K562 (cell line): Measurements from ENCODE around the gene CCDC32. TPM values are rescaled to one million over a fixed set of nuclear protein-coding genes. Genes with fewer than 3 reads are reported as not detected.

Experiments used
- ATF6 ChIP-seq: sonication (generic); formaldehyde crosslinking; IDR thresholded peaks from 2 replicates; pipeline ENCODE4 v1.4.0; 2020; ENCODE audit warnings: mild to moderate bottlenecking, missing genetic modification reagents
- BDP1 ChIP-seq: IDR thresholded peaks from 3 replicates; pipeline ENCODE4 v1.6.1; 2011; ENCODE audit not compliant: insufficient read length, insufficient read depth
- CHAMP1 ChIP-seq: fragments of 450-650 bp; IDR thresholded peaks from 2 replicates; pipeline ENCODE4 v1.6.1; 2016; ENCODE audit warnings: mild to moderate bottlenecking
- COPS2 ChIP-seq: fragments of 450-650 bp; conservative IDR thresholded peaks from 2 replicates; pipeline ENCODE4 v1.6.1; 2016; ENCODE audit warnings: mild to moderate bottlenecking, moderate library complexity
- ESRRB ChIP-seq: fragments of 250-450 bp; sonication (Bioruptor Pico); IDR thresholded peaks from 2 replicates; pipeline ENCODE4 v1.5.0; 2020; ENCODE audit warnings: mild to moderate bottlenecking, moderate library complexity, borderline replicate concordance
- HLTF ChIP-seq: fragments of 450-650 bp; IDR thresholded peaks from 2 replicates; pipeline ENCODE4 v1.6.1; 2016
- MAFF ChIP-seq: IDR thresholded peaks from 2 replicates; pipeline ENCODE4 v1.6.1; 2012; ENCODE audit warnings: low read length, improper control_type of control experiment
- MNT ChIP-seq, 2 experiments: fragments of 450-650 bp; conservative IDR thresholded peaks; 2 replicates each; pipeline ENCODE4 v1.6.1; 2017; ENCODE audit warnings: mild to moderate bottlenecking in 2 of 2, moderate library complexity in 2 of 2
- MTA3 ChIP-seq: fragments of 450-650 bp; formaldehyde crosslinking; IDR thresholded peaks from 2 replicates; pipeline ENCODE4 v1.6.1; 2017; ENCODE audit warnings: mild to moderate bottlenecking, borderline replicate concordance
- PURB ChIP-seq: sonication (generic); formaldehyde crosslinking; IDR thresholded peaks from 2 replicates; pipeline ENCODE4 v1.9.0; 2021; ENCODE audit warnings: low read depth, mild to moderate bottlenecking, missing genetic modification reagents
- RAD51 ChIP-seq: fragments of 450-650 bp; IDR thresholded peaks from 2 replicates; pipeline ENCODE4 v1.7.1; 2016; ENCODE audit warnings: low read depth, mild to moderate bottlenecking, borderline replicate concordance
- RB1 ChIP-seq: fragments of 450-650 bp; IDR thresholded peaks from 2 replicates; pipeline ENCODE4 v1.6.1; 2017; ENCODE audit warnings: low read depth, mild to moderate bottlenecking
- RFX7 ChIP-seq: fragments of 250-450 bp; sonication (Bioruptor Pico); IDR thresholded peaks from 2 replicates; pipeline ENCODE4 v1.5.1; 2021; ENCODE audit warnings: mild to moderate bottlenecking
- RUNX1 ChIP-seq: sonication (generic); IDR thresholded peaks from 2 replicates; pipeline ENCODE4 v1.6.1; 2016; ENCODE audit warnings: antibody characterized with exemption, low read depth
- ZEB2 ChIP-seq: fragments of 450-650 bp; IDR thresholded peaks from 2 replicates; pipeline ENCODE4 v1.6.1; 2016
- ZNF324 ChIP-seq: fragments of 250-450 bp; sonication (Bioruptor Pico); IDR thresholded peaks from 2 replicates; pipeline ENCODE4 v1.4.0; 2020; ENCODE audit warnings: mild to moderate bottlenecking
- ZSCAN32 ChIP-seq: fragments of 450-650 bp; formaldehyde crosslinking; IDR thresholded peaks from 2 replicates; pipeline ENCODE4 v1.4.0; 2020; ENCODE audit warnings: mild to moderate bottlenecking, moderate library complexity
- polyA plus RNA-seq, 8 experiments: library from polyadenylated mRNA; depleted of rRNA in 4 of 8; stranded (reverse) in 5 of 8; unstranded in 3 of 8; fragments of >200 nt; fragmentation: Nextera tagmentation in 2 of 8; fragmentation: Illumina TruSeq in 1 of 8; extraction: Ambion mirVana in 2 of 8; extraction: Trizol in 1 of 8; gene quantifications; 2 replicates each; pipeline versions ENCODE4 v1.2.1 to v1.2.3, GENCODE V29; 2011 to 2014; ENCODE audit warnings: inconsistent platforms in 1 of 8, missing spikeins in 1 of 8
- total RNA-seq, 7 experiments: library from RNA; depleted of rRNA in 6 of 7; stranded (reverse); fragments of >200 nt in 6 of 7; fragmentation: Illumina TruSeq in 2 of 7; extraction: Trizol in 2 of 7; gene quantifications; 2 replicates each; pipeline versions ENCODE4 v1.2.1 to v1.2.3, GENCODE V29; 2011 to 2021; ENCODE audit warnings: low replicate concordance in 1 of 7
- TF ChIP-seq, protein P1 (sequence below): sonication (generic); formaldehyde crosslinking; IDR thresholded peaks from 2 replicates; pipeline ENCODE4 v1.8.0; 2023; ENCODE audit warnings: missing genetic modification reagents, mild to moderate bottlenecking, borderline replicate concordance

CCDC32 gene
- total and polyA plus RNA-seq, 9 of the 15 experiments (the other 6 are each of a cell fraction or from before 2014, with no cell fraction given): 22.2 to 94.8 (median 37.1) TPM

- TF ChIP-seq MNT (conservative IDR thresholded peaks at IDR 0.05) (peak; percentile 72 to 87), RUNX1 (no peak), RFX7 (no peak), CHAMP1 (peak; percentile 90), ZEB2 (peak; percentile 90), HLTF (peak; percentile 77), ZSCAN32 (CRISPR knock-in tag) (no peak), PURB (CRISPR knock-in tag) (no peak), ESRRB (CRISPR knock-in tag) (no peak), RAD51 (peak; percentile 83), MAFF (no peak; the same call in 1 of the 2 replicates), BDP1 (peak; percentile 23), ATF6 (CRISPR knock-in tag) (no peak), RB1 (no peak), ZNF324 (CRISPR knock-in tag) (no peak), COPS2 (no peak), MTA3 (no peak)
- TF ChIP-seq, protein P1, sequence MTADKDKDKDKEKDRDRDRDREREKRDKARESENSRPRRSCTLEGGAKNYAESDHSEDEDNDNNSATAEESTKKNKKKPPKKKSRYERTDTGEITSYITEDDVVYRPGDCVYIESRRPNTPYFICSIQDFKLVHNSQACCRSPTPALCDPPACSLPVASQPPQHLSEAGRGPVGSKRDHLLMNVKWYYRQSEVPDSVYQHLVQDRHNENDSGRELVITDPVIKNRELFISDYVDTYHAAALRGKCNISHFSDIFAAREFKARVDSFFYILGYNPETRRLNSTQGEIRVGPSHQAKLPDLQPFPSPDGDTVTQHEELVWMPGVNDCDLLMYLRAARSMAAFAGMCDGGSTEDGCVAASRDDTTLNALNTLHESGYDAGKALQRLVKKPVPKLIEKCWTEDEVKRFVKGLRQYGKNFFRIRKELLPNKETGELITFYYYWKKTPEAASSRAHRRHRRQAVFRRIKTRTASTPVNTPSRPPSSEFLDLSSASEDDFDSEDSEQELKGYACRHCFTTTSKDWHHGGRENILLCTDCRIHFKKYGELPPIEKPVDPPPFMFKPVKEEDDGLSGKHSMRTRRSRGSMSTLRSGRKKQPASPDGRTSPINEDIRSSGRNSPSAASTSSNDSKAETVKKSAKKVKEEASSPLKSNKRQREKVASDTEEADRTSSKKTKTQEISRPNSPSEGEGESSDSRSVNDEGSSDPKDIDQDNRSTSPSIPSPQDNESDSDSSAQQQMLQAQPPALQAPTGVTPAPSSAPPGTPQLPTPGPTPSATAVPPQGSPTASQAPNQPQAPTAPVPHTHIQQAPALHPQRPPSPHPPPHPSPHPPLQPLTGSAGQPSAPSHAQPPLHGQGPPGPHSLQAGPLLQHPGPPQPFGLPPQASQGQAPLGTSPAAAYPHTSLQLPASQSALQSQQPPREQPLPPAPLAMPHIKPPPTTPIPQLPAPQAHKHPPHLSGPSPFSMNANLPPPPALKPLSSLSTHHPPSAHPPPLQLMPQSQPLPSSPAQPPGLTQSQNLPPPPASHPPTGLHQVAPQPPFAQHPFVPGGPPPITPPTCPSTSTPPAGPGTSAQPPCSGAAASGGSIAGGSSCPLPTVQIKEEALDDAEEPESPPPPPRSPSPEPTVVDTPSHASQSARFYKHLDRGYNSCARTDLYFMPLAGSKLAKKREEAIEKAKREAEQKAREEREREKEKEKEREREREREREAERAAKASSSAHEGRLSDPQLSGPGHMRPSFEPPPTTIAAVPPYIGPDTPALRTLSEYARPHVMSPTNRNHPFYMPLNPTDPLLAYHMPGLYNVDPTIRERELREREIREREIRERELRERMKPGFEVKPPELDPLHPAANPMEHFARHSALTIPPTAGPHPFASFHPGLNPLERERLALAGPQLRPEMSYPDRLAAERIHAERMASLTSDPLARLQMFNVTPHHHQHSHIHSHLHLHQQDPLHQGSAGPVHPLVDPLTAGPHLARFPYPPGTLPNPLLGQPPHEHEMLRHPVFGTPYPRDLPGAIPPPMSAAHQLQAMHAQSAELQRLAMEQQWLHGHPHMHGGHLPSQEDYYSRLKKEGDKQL (CRISPR knock-in tag): no peak
Observed at GRCh38 chr15:40558952-40559742, 5.7 kb downstream of the CCDC32 start (continued).
